WI38 (cell line): ENCODE measurements around the gene TSKU.
"Not testable (repeated sequence)": the region's sequence is repeated elsewhere in the genome, so short reads cannot be mapped to it uniquely, and the experiment has no call there.

ENCODE experiments used
- H3K4me3 ChIP-seq: 2 replicates; pipeline ENCODE4 v1.5.1; 2011; ENCODE audit warnings: low read depth, mild to moderate bottlenecking, control low read depth, low read length
- TF ChIP-seq, protein P1 (sequence below): IDR thresholded peaks from 2 replicates; pipeline ENCODE4 v1.5.1; 2012; ENCODE audit warnings: low read depth, mild to moderate bottlenecking, control low read depth, low read length

The TSKU gene, protein sequence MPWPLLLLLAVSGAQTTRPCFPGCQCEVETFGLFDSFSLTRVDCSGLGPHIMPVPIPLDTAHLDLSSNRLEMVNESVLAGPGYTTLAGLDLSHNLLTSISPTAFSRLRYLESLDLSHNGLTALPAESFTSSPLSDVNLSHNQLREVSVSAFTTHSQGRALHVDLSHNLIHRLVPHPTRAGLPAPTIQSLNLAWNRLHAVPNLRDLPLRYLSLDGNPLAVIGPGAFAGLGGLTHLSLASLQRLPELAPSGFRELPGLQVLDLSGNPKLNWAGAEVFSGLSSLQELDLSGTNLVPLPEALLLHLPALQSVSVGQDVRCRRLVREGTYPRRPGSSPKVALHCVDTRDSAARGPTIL

DNA sequence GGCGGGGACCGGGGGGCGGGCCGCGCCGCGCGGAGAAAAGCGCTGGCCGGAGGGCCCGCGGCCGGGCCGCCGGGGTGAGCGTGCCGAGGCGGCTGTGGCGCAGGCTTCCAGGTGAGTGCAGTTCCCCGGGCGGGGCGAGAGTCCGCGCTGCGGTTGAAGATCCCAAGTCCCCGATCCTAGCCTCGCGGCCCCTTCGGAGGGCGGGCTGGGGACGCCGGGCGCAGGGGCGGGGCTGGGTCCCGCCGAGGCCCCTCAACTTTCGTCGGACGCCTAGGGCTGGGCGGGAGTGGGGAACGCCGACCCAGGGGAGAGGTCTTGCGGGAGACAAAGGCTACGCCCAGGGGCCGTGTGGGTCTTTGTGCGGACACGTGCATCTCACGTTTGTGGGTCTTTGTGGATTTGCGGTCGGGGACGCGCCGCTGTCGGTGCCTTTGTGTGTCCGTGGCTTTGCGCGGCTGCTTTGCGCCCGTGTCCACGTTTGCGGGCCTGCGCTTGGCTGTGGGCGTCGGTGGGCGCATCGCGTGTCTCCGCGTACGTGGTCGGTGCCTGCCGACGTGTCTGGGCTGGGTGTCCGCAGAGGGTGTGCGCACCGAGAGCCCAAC is at the start of gene TSKU:
Gene TSKU (plus strand): TSS at position 63 of the 602 bp plus-strand sequence. CDS start 12,261 bp downstream, outside the sequence.
- TF ChIP-seq, protein P1, sequence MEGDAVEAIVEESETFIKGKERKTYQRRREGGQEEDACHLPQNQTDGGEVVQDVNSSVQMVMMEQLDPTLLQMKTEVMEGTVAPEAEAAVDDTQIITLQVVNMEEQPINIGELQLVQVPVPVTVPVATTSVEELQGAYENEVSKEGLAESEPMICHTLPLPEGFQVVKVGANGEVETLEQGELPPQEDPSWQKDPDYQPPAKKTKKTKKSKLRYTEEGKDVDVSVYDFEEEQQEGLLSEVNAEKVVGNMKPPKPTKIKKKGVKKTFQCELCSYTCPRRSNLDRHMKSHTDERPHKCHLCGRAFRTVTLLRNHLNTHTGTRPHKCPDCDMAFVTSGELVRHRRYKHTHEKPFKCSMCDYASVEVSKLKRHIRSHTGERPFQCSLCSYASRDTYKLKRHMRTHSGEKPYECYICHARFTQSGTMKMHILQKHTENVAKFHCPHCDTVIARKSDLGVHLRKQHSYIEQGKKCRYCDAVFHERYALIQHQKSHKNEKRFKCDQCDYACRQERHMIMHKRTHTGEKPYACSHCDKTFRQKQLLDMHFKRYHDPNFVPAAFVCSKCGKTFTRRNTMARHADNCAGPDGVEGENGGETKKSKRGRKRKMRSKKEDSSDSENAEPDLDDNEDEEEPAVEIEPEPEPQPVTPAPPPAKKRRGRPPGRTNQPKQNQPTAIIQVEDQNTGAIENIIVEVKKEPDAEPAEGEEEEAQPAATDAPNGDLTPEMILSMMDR, result no peak
- peak within 1 kb of the TSS; percentile 88 for H3K4me3 ChIP-seq

DNA sequence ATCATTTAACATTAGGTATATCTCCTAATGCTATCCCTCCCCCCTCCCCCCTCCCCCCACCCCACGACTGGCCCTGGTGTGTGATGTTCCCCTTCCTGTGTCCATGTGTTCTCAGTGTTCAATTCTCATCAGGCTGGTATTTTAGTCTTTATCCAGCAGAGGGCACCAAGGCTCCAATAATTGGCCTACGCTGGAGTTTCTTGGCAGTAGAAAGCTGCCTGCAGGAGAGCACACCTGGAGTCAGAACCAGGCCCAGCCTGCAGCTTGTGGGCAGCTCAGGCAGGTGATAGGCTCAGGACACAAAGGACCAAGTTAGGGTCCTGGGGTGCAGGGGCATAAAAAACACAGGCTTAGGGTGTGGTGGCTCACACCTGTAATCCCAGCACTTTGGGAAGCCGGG is 49.2 kb upstream of the TSKU start:
- TF ChIP-seq, protein P1, result peak; percentile 38; the same call in 1 of the 2 replicates
- H3K4me3 ChIP-seq, result not testable (repeated sequence)

DNA sequence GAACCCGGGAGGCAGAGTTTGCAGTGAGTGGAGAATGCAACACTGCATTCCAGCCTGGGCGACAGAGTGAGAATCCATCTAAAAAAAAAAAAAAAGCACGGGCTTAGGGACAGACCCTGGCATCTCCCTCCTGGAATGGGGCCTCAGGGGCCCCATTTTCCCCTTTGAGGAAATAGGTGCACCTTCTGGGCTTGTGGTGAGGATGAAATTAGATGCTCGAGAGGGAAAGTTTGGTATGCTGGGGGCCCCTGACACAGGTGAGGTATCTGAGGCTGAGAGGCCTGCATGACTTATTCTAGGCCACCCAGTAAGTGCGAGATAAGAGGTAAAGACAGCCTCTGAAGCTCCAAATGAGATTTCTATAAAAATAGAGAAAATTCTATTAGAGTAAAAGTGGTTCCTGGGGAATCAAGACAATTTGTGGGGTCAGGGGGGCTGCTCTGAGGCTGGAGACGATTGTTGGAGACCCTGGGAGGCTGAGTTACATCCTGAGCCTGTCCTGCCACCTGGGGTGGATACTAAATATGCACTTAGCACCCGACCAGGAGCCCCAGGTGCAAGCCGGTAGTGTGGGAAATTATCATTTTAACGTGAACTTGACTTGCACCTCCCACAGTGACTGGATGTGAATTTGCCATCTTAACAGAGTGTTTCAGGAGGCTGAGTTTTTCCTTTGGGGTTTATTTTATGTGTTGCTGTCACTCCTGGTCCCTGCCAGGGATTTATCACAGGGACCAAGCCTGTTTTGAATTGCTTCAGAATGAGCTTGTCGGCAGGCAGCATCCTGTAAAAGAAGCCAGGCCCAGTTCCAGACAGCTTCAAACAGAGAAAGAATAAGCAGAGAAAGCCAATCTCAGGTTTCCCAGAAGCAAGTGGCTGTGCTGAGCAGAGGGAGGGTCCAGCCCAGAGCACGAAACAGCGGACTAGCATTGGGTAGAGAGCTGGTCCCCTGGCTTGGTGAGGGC is 48.4 kb upstream of the TSKU start:
- TF ChIP-seq, protein P1, result no peak

DNA sequence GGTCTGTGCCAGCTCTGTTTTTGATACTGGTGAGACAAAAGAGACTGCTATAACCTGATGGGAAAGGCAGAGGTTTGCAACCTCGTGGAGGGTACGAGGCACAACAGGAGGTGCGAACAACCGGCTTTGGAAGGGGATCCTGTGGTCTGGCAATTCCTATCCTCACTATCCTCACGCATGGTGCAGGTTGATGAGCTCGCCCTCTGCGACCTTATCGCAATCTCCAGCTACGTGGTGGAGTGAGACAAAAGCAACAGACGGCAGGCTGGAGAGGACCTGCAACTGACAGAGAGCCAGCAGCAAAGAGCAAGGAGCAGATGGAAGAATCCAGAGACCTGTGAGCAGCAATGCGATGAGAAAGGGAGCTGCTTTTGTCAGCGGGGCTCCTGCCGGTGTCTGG is 47.3 kb upstream of the TSKU start:
- TF ChIP-seq, protein P1, result no peak

More for the DNA sequence above, 48.4 kb upstream of the TSKU start:
- H3K4me3 ChIP-seq, result no peak overlapping the region

DNA sequence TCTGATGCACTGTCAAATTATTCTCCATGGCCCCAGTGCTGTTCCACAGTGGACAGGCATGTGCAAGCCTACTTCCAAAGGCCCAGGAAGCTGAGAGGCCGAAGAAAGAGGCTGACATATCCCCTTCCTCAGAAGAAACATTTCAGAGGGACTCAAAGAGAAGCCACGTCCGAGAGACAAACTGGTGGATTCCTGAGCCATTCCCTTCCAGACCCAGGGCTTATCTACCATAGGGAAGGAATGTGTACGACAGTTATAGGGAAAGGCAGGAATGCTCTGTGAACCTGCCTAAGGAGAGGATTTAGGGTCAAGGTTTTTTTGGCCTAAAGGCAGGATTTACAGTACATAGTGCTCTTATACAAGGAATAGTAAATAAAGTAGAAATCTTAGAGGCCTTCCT is 46.9 kb upstream of the TSKU start:
- TF ChIP-seq, protein P1, result no peak
- H3K4me3 ChIP-seq, result no peak overlapping the region

More for the DNA sequence above, 47.3 kb upstream of the TSKU start:
- no peak overlapping the region for H3K4me3 ChIP-seq

DNA sequence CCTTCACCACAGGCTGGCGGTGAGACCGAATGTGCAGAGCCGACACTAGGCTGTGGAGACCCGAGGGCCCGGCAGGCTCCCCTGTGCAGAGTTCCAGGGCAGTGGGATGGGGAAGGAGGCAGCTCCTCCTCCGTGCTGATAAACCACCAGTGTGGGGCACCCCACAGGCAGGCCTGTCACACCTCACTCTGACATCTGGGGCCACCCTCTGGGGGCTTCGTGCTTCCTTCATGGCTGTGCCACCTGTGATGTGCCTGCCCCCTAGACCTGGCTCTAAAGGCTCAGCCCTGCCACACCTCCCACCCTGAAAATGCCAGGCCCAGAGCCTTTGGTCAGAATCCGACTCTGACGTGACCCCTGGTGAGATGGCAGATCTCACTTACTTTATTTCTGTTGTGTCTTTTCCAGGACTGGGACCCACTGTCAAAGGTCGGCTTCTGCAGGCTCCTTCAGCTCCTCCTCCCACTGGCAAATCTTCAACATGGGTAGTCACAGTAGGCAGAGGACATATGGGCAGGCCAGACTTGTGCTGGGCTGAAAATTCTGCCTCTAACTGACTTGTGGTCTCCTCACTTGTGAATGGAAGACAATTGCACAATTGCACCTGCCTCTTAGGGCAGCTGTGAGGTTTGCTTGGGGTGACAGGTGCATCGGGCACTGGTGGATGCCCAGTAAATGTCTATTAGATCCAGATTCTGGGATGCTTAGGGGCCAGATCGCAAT is 46.2 kb upstream of the TSKU start:
- TF ChIP-seq, protein P1, result no peak
- H3K4me3 ChIP-seq, result no peak overlapping the region
